Progenitor cell of endocrine pancreas (in vitro differentiated cells): Measurements from ENCODE around the gene TAS2R1. TPM values are rescaled to one million over a fixed set of nuclear protein-coding genes. Genes with fewer than 3 reads are reported as not detected.

Source experiments
- DNase-seq: peaks from one replicate; pipeline ENCODE4 v3.0.0; 2021; ENCODE audit warnings: low spot score; ENCODE audit not compliant: unreplicated experiment
- H3K27ac Mint-ChIP-seq: 2 replicates; pipeline ENCODE4 v1.8.0; 2021; ENCODE audit warnings: mild to moderate bottlenecking, moderate library complexity, mixed read lengths
- H3K27me3 Mint-ChIP-seq: 2 replicates; pipeline ENCODE4 v1.8.0; 2021; ENCODE audit warnings: mixed read lengths
- H3K36me3 Mint-ChIP-seq: 2 replicates; pipeline ENCODE4 v1.8.0; 2022; ENCODE audit warnings: mixed read lengths; ENCODE audit not compliant: insufficient read depth
- H3K4me1 Mint-ChIP-seq: 2 replicates; pipeline ENCODE4 v1.8.0; 2021; ENCODE audit warnings: low read depth, mixed read lengths
- H3K4me3 Mint-ChIP-seq: 2 replicates; pipeline ENCODE4 v1.8.0; 2021; ENCODE audit warnings: low read depth, mild to moderate bottlenecking, moderate library complexity, mixed read lengths
- H3K9me3 Mint-ChIP-seq: 2 replicates; pipeline ENCODE4 v1.8.0; 2021; ENCODE audit warnings: low read depth, mixed read lengths
- CTCF ChIP-seq: fragments of 200-600 bp; sonication (generic); IDR thresholded peaks from one replicate; pipeline ENCODE4 v1.5.0; 2021; ENCODE audit warnings: antibody characterized with exemption, mild to moderate bottlenecking; ENCODE audit not compliant: unreplicated experiment
- total RNA-seq: library from RNA; stranded (reverse); gene quantifications from 2 replicates; pipeline ENCODE4 v1.2.1, GENCODE V29; 2021

TAS2R1 gene
- total RNA-seq, 1 donor from 2014 or later: 0.22 TPM

- peaks cover 3% of the 10 kb centered on the region for H3K27me3 Mint-ChIP-seq
- H3K36me3 Mint-ChIP-seq: no peaks in the 10 kb centered on the region
- no peak for TF ChIP-seq CTCF
- no peak overlapping the region for H3K4me3 Mint-ChIP-seq
- H3K4me1 Mint-ChIP-seq: peaks cover 6% of the 10 kb centered on the region
- H3K27ac Mint-ChIP-seq: no peak overlapping the region
- no peaks in the 10 kb centered on the region for H3K9me3 Mint-ChIP-seq
- DNase-seq: no peak
These were observed 12.2 kb downstream of the TAS2R1 start for GRCh38 chr5:9617739-9618504.

- Mint-ChIP-seq H3K4me1 (peaks cover 6% of the 10 kb centered on the region), H3K36me3 (no peaks in the 10 kb centered on the region), H3K9me3 (no peaks in the 10 kb centered on the region), H3K4me3 (no peak overlapping the region), H3K27me3 (peaks cover 3% of the 10 kb centered on the region), H3K27ac (no peak overlapping the region)
- no peak for TF ChIP-seq CTCF
- DNase-seq: no peak
These were observed 12.9 kb downstream of the TAS2R1 start for GRCh38 chr5:9617221-9617620.

GRCh38 chr5:9615331-9615730 is 14.8 kb downstream of the TAS2R1 start:
- no peak for TF ChIP-seq CTCF
- no peaks in the 10 kb centered on the region for H3K36me3 Mint-ChIP-seq

GRCh38 chr5:9613360-9613759 is 16.8 kb downstream of the TAS2R1 start:
- Mint-ChIP-seq H3K4me1 (peaks cover 4% of the 10 kb centered on the region), H3K4me3 (no peak overlapping the region), H3K27ac (no peak overlapping the region), H3K27me3 (no peaks in the 10 kb centered on the region), H3K9me3 (peaks cover 11% of the 10 kb centered on the region), H3K36me3 (no peaks in the 10 kb centered on the region)
- DNase-seq: no peak
- no peak for TF ChIP-seq CTCF

More at GRCh38 chr5:9615331-9615730, 14.8 kb downstream of the TAS2R1 start:
- Mint-ChIP-seq H3K4me1 (peaks cover 6% of the 10 kb centered on the region), H3K4me3 (no peak overlapping the region), H3K27ac (no peak overlapping the region), H3K27me3 (peaks cover 3% of the 10 kb centered on the region), H3K9me3 (peaks cover 11% of the 10 kb centered on the region)
- no peak for DNase-seq

GRCh38 chr5:9610969-9611368 is 19.2 kb downstream of the TAS2R1 start:
- Mint-ChIP-seq H3K27ac (no peak overlapping the region), H3K9me3 (peaks cover 11% of the 10 kb centered on the region), H3K36me3 (no peaks in the 10 kb centered on the region), H3K4me1 (no peaks in the 10 kb centered on the region), H3K4me3 (no peak overlapping the region), H3K27me3 (no peaks in the 10 kb centered on the region)
- no peak for DNase-seq
- TF ChIP-seq CTCF: no peak
